HepG2 (cell line): ENCODE measurements around the gene HFM1. TPM values are rescaled to one million over a fixed set of nuclear protein-coding genes. Genes with fewer than 3 reads are reported as not detected.

Experiments used
- AFF4 ChIP-seq: sonication (generic); formaldehyde crosslinking; IDR thresholded peaks from 2 replicates; pipeline ENCODE4 v1.4.0; 2020; ENCODE audit warnings: missing genetic modification reagents
- HOXA9 ChIP-seq: sonication (generic); formaldehyde crosslinking; IDR thresholded peaks from 2 replicates; pipeline ENCODE4 v1.8.1; 2022; ENCODE audit warnings: missing genetic modification reagents, mild to moderate bottlenecking, moderate library complexity, borderline replicate concordance
- ZNF687 ChIP-seq: sonication (generic); formaldehyde crosslinking; IDR thresholded peaks from 2 replicates; pipeline ENCODE4 v1.5.1; 2020; ENCODE audit warnings: mild to moderate bottlenecking, missing genetic modification reagents, moderate library complexity
- ZNF749 ChIP-seq: sonication (generic); formaldehyde crosslinking; IDR thresholded peaks from 2 replicates; pipeline ENCODE4 v1.8.0; 2022; ENCODE audit warnings: mild to moderate bottlenecking, missing genetic modification reagents, moderate library complexity, borderline replicate concordance
- ZXDC ChIP-seq: sonication (generic); formaldehyde crosslinking; IDR thresholded peaks from 2 replicates; pipeline ENCODE4 v1.5.0; 2020; ENCODE audit warnings: mild to moderate bottlenecking, missing genetic modification reagents
- polyA plus RNA-seq, 8 experiments: library from polyadenylated mRNA; depleted of rRNA in 3 of 8; stranded (reverse) in 7 of 8; unstranded in 1 of 8; fragments of >200 nt; fragmentation: Illumina TruSeq in 4 of 8; extraction: Trizol in 4 of 8; gene quantifications; 2 replicates each; pipeline versions ENCODE4 v1.2.1 to v1.2.3, GENCODE V29; 2011 to 2016; ENCODE audit warnings: low read depth in 4 of 8, missing spikeins in 1 of 8, mixed read lengths in 1 of 8; ENCODE audit not compliant: insufficient read depth in 1 of 8
- total RNA-seq, 5 experiments: library from RNA; depleted of rRNA; stranded (reverse); fragments of >200 nt; fragmentation: Illumina TruSeq; extraction: Trizol; gene quantifications; 2 replicates each; pipeline ENCODE4 v1.2.3, GENCODE V29; 2016; ENCODE audit warnings: low read depth in 1 of 5

The HFM1 gene
- total and polyA plus RNA-seq, 2 of the 13 experiments (the other 11 are each of a cell fraction or from before 2014, with no cell fraction given), result 0.29 to 1.4 TPM

- TF ChIP-seq ZNF749, result no peak
- TF ChIP-seq ZNF687, result no peak
- TF ChIP-seq AFF4, result no peak
- no peak for TF ChIP-seq ZXDC (CRISPR knock-in tag)
- no peak for TF ChIP-seq HOXA9 (CRISPR knock-in tag)
Observed at GRCh38 chr1:91386109-91386508, 18.5 kb downstream of the HFM1 start (continued).
